Gastroesophageal sphincter (tissue), 3 donors: ENCODE results near the gene VTI1A.

Source experiments
- EP300 ChIP-seq: sonication (generic); formaldehyde crosslinking; IDR thresholded peaks from one replicate; pipeline ENCODE4 v1.6.1; 2017; ENCODE audit warnings: antibody characterized with exemption, mild to moderate bottlenecking
- POLR2A ChIP-seq, 2 donors: fragments of 450-650 bp; IDR thresholded peaks; one replicate each; pipeline ENCODE4 v1.6.1; 2017; ENCODE audit warnings: antibody characterized with exemption in 2 of 2, mild to moderate bottlenecking in 2 of 2, moderate library complexity in 1 of 2
- POLR2AphosphoS5 ChIP-seq: sonication (generic); formaldehyde crosslinking; IDR thresholded peaks from one replicate; pipeline ENCODE4 v1.6.1; 2017; ENCODE audit warnings: antibody characterized with exemption
- TF ChIP-seq, protein P1 (sequence below), 4 experiments: fragments of 200-600 bp in 2 of 4; fragments of 450-650 bp in 2 of 4; sonication (generic) in 1 of 4; IDR thresholded peaks; one replicate each; pipeline ENCODE4 v1.5.1; 2017 to 2019; ENCODE audit warnings: antibody characterized with exemption in 4 of 4, mild to moderate bottlenecking in 2 of 4, moderate library complexity in 2 of 4

DNA sequence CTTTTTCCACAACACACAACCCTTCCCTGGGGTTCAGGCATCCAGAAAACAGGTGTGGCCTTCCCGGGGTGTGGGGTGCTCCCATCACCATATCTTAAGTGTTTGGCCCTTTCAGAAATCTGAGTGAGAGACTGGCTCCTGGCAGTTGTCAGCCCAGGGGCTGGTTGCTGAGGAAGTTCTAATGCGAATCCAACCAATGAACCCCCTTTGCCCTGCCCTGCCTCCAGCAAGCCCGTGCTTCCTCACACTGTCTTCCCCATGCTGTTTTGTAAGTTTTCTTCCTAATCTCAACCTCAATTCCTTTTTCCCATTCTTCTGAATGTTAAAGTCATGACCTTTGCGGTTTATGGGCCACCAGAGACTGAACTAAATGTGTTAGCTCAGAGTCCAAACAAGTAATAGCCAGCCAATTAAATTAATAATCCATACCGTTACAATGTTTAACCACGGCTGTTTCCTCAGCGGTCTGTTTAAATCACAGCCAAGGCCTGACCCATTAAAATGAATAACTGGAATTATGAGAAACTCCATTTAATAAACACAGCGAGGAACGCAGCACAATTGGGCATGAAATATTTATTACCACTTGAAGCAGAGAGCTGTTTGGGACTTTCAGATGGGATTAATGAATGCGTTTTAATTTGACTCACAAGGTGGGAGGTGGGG is 412.1 kb downstream of the VTI1A start:
- TF ChIP-seq POLR2A (IDR thresholded peaks at IDR 0.05): no peak
- TF ChIP-seq, protein P1, sequence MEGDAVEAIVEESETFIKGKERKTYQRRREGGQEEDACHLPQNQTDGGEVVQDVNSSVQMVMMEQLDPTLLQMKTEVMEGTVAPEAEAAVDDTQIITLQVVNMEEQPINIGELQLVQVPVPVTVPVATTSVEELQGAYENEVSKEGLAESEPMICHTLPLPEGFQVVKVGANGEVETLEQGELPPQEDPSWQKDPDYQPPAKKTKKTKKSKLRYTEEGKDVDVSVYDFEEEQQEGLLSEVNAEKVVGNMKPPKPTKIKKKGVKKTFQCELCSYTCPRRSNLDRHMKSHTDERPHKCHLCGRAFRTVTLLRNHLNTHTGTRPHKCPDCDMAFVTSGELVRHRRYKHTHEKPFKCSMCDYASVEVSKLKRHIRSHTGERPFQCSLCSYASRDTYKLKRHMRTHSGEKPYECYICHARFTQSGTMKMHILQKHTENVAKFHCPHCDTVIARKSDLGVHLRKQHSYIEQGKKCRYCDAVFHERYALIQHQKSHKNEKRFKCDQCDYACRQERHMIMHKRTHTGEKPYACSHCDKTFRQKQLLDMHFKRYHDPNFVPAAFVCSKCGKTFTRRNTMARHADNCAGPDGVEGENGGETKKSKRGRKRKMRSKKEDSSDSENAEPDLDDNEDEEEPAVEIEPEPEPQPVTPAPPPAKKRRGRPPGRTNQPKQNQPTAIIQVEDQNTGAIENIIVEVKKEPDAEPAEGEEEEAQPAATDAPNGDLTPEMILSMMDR (IDR thresholded peaks at IDR 0.05): no peak
- TF ChIP-seq POLR2AphosphoS5: no peak
- no peak for TF ChIP-seq EP300
